ENCODE measurements around the gene CPNE7. TPM values are rescaled to one million over a fixed set of nuclear protein-coding genes. Genes with fewer than 3 reads are reported as not detected.

CPNE7 gene
- total and polyA plus RNA-seq, 2 of the 4 experiments (the other 2 are of a cell fraction) = 5.4 to 17.4 TPM

DNA sequence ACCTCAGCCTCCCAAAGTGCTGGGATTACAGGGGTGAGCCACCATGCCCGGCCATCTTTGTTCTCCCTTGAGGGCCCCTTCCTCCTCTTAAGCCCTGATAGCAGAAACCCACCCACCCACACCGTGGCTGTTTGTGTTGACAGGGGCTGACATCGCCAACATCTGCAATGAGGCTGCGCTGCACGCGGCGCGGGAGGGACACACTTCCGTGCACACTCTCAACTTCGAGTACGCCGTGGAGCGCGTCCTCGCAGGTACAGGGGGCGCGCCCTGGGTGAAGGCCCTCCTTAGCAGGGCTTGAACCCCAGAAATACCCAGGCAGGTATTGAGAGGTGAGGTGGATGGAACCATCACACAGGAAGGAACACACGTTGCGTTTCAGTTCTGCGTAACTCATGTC is 27.7 kb upstream of the CPNE7 start:
- no peak overlapping the region for H4K91ac ChIP-seq (ENCODE audit: insufficient read depth, low read depth, low read length)
- no peak overlapping the region for H3K18ac ChIP-seq (ENCODE audit: low read depth, low read length)
- no peaks in the 10 kb centered on the region for H3K4me1 ChIP-seq (ENCODE audit: control insufficient read depth, insufficient read depth, low read length)
- no peaks in the 10 kb centered on the region for H3K9me3 ChIP-seq (ENCODE audit: control insufficient read depth, insufficient read depth, low read length)
- H2BK120ac ChIP-seq (ENCODE audit: low read depth, low read length) = no peak overlapping the region
- intact Hi-C loops (cut with micrococcal nuclease) (no loop called here), in situ Hi-C loops (cut with MboI; ENCODE audit: low sequenced_read_pairs) (no loop called here), dilution Hi-C loops (cut with HindIII; ENCODE audit: low sequenced_read_pairs, unreplicated experiment) (no loop called here)
- H3K14ac ChIP-seq (replicated peaks; ENCODE audit: low read depth, low read length) = no peak overlapping the region
- no peak overlapping the region for H3K27ac ChIP-seq (ENCODE audit: insufficient read depth, low read length)
- POLR2A ChIA-PET (ENCODE audit: unreplicated experiment) = no interaction called here
- no peak overlapping the region for H2BK5ac ChIP-seq (ENCODE audit: low read depth, low read length, poor library complexity, severe bottlenecking)
- no peak overlapping the region for H4K8ac ChIP-seq (ENCODE audit: low read depth in 2 of 2, low read length in 2 of 2)
- DNase-seq (no peak), ATAC-seq (ENCODE audit: low read depth) (no peak)
- no peak overlapping the region for H4K5ac ChIP-seq (ENCODE audit: low read depth, low read length)
- no peak overlapping the region for H2AFZ ChIP-seq (replicated peaks; ENCODE audit: low read length, poor library complexity)
- no peak overlapping the region for H2BK15ac ChIP-seq (ENCODE audit: low read depth, low read length)
- BruUV-seq (replicated peaks) = no TSS peak
- peaks cover 63% of the 10 kb centered on the region for H3K36me3 ChIP-seq (ENCODE audit: control insufficient read depth, insufficient read depth, low read length)
- no peak overlapping the region for H2AK9ac ChIP-seq (replicated peaks; ENCODE audit: low read depth, low read length, poor library complexity)
- CTCF ChIA-PET = no interaction called here
- 96% methylated on average over 5 of the region's 20 CpGs; no CpG with 5 or more reads in 1 of the 2 experiments for WGBS, 2 experiments (ENCODE audit: extremely low coverage in 2 of 2, insufficient read length in 1 of 2)
- H4K20me1 ChIP-seq (ENCODE audit: insufficient read depth, low read length) = peaks cover 3% of the 10 kb centered on the region; the same call in 1 of the 2 replicates
- H3K79me1 ChIP-seq (ENCODE audit: low read depth in 1 of 2, low read length in 2 of 2) = peaks cover 3 to 26% of the 10 kb centered on the region in 2 experiments; a peak in 2 of 4 replicates
- no peak overlapping the region for H3K23ac ChIP-seq (ENCODE audit: low read depth, low read length)
- H3K4ac ChIP-seq (ENCODE audit: low read depth, low read length) = no peak overlapping the region
- no peak overlapping the region for H3K9ac ChIP-seq (ENCODE audit: low read depth, low read length)
- no peak for TF ChIP-seq CHD1 (IDR thresholded peaks at IDR 0.05; ENCODE audit: low read depth, low read length)
- no peak for TF ChIP-seq MAZ (IDR thresholded peaks at IDR 0.05; ENCODE audit: borderline replicate concordance, low read depth, low read length)
- no peak for TF ChIP-seq CEBPB (IDR thresholded peaks at IDR 0.05; ENCODE audit: low read depth, low read length)
- TF ChIP-seq BHLHE40 (IDR thresholded peaks at IDR 0.05; ENCODE audit: low read depth, low read length) = no peak
- TF ChIP-seq, protein P1, sequence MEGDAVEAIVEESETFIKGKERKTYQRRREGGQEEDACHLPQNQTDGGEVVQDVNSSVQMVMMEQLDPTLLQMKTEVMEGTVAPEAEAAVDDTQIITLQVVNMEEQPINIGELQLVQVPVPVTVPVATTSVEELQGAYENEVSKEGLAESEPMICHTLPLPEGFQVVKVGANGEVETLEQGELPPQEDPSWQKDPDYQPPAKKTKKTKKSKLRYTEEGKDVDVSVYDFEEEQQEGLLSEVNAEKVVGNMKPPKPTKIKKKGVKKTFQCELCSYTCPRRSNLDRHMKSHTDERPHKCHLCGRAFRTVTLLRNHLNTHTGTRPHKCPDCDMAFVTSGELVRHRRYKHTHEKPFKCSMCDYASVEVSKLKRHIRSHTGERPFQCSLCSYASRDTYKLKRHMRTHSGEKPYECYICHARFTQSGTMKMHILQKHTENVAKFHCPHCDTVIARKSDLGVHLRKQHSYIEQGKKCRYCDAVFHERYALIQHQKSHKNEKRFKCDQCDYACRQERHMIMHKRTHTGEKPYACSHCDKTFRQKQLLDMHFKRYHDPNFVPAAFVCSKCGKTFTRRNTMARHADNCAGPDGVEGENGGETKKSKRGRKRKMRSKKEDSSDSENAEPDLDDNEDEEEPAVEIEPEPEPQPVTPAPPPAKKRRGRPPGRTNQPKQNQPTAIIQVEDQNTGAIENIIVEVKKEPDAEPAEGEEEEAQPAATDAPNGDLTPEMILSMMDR (conservative IDR thresholded peaks at IDR 0.05; ENCODE audit: low read depth, low read length) = no peak
- TF ChIP-seq MAFK (IDR thresholded peaks at IDR 0.05; ENCODE audit: low read depth, low read length) = no peak
- TF ChIP-seq MXI1 (IDR thresholded peaks at IDR 0.05; ENCODE audit: borderline replicate concordance, low read depth, low read length) = no peak
- no peak for TF ChIP-seq POLR2A (IDR thresholded peaks at IDR 0.05; ENCODE audit: low read depth, low read length)
- TF ChIP-seq NFE2L2 (IDR thresholded peaks at IDR 0.05; ENCODE audit: low read depth, low read length) = no peak
- no peak overlapping the region for H3K4me2 ChIP-seq (ENCODE audit: low read depth, low read length)
- no peak overlapping the region for H3K4me3 ChIP-seq (ENCODE audit: insufficient read depth, low read depth, low read length)
- H3K27me3 ChIP-seq (ENCODE audit: control insufficient read depth, insufficient read depth, low read length) = no peaks in the 10 kb centered on the region
- H3K9me1 ChIP-seq (ENCODE audit: insufficient read depth, low read length) = no peaks in the 10 kb centered on the region
- H3K56ac ChIP-seq (ENCODE audit: extremely low read depth, insufficient read depth, low read length) = no peak overlapping the region
- no peak overlapping the region for H2AK5ac ChIP-seq (ENCODE audit: low read depth, low read length)
- H2BK20ac ChIP-seq (ENCODE audit: low read depth, low read length) = no peak overlapping the region
